ENCODE data around the gene DHCR24. TPM values are rescaled to one million over a fixed set of nuclear protein-coding genes. Genes with fewer than 3 reads are reported as not detected.
A peak's percentile ranks its signal among the peaks of the same experiment; 100 is the strongest.

DHCR24 gene
- total and polyA plus RNA-seq, 2 of the 13 experiments (the other 11 are each of a cell fraction or from before 2014, with no cell fraction given): 374 to 448 TPM

- TF ChIP-seq ZNF318 (CRISPR knock-in tag; IDR thresholded peaks at IDR 0.05) (no peak), BCL6 (CRISPR knock-in tag; IDR thresholded peaks at IDR 0.05) (peak; percentile 88), ZNF512B (CRISPR knock-in tag; IDR thresholded peaks at IDR 0.05; ENCODE audit: borderline replicate concordance) (no peak), GFI1 (CRISPR knock-in tag; IDR thresholded peaks at IDR 0.05; ENCODE audit: borderline replicate concordance) (peak; percentile 83), SOX13 (IDR thresholded peaks at IDR 0.05) (peak; percentile 15; the same call in 1 of the 2 replicates), SOX13 (CRISPR knock-in tag; conservative IDR thresholded peaks at IDR 0.05 in 1 of 2, IDR thresholded peaks at IDR 0.05 in 1 of 2) (peak in 1 of 2 experiments; percentile 86; a peak in 2 of 4 replicates), UBTF (CRISPR knock-in tag; IDR thresholded peaks at IDR 0.05) (peak; percentile 22), GATAD2A (CRISPR knock-in tag; IDR thresholded peaks at IDR 0.05) (peak; percentile 83; the same call in 1 of the 2 replicates), ZNF747 (CRISPR knock-in tag; IDR thresholded peaks at IDR 0.05; ENCODE audit: borderline replicate concordance) (peak; percentile 79; the same call in 1 of the 2 replicates), POLR2G (IDR thresholded peaks at IDR 0.05; ENCODE audit: low read depth, low read length) (peak; percentile 30), DMAP1 (CRISPR knock-in tag; IDR thresholded peaks at IDR 0.05) (0 out of 2 replicates have a peak, but pooled peaks have one; percentile 34), ZNF772 (CRISPR knock-in tag; IDR thresholded peaks at IDR 0.05) (peak; percentile 35; the same call in 1 of the 2 replicates), MIXL1 (CRISPR knock-in tag; IDR thresholded peaks at IDR 0.05) (peak; percentile 33; the same call in 1 of the 2 replicates), RBAK (CRISPR knock-in tag; IDR thresholded peaks at IDR 0.05) (no peak)
Observed at GRCh38 chr1:54861070-54861761, 25.8 kb downstream of the DHCR24 start (continued).

All from HepG2 (cell line).